Erythroblast (primary cell): Measurements from ENCODE around the gene FBXO10.

Experiments
- GATA1 ChIP-seq: IDR thresholded peaks from 2 replicates; pipeline ENCODE4 v1.6.1; 2011; ENCODE audit warnings: low read depth, mild to moderate bottlenecking, control low read depth, low read length, moderate library complexity
- POLR2A ChIP-seq: IDR thresholded peaks from 2 replicates; pipeline ENCODE4 v1.6.1; 2011; ENCODE audit warnings: mild to moderate bottlenecking, low read length

- TF ChIP-seq GATA1: no peak
- no peak for TF ChIP-seq POLR2A
Observed at GRCh38 chr9:37564916-37565315, 11.3 kb downstream of the FBXO10 start.
